ENCODE results near the gene ZNF784. TPM values are rescaled to one million over a fixed set of nuclear protein-coding genes. Genes with fewer than 3 reads are reported as not detected.

ZNF784 gene
- total RNA-seq, 1 donor = 15.1 TPM

Other genes with a start within 250 kb of the ZNF784 start
- gene TMEM190, start 247.7 kb downstream of the ZNF784 start, total RNA-seq = not detected
- 2.7 TPM for gene TMEM238, start 240.3 kb downstream of the ZNF784 start, total RNA-seq
- gene RPL28, start 238.6 kb downstream of the ZNF784 start, total RNA-seq = 2,604 TPM
- gene UBE2S, start 216.8 kb downstream of the ZNF784 start, total RNA-seq = 26.7 TPM
- gene SHISA7, start 181.3 kb downstream of the ZNF784 start, total RNA-seq = under 0.01 TPM
- 63.3 TPM for gene ISOC2, start 162.9 kb downstream of the ZNF784 start, total RNA-seq
- gene C19orf85, start 159.8 kb downstream of the ZNF784 start, total RNA-seq = not detected
- 8.3 TPM for gene ZNF628, start 147.9 kb downstream of the ZNF784 start, total RNA-seq
- 12.7 TPM for gene NAT14, start 139.4 kb downstream of the ZNF784 start, total RNA-seq
- 0.27 TPM for gene SSC5D, start 136.1 kb downstream of the ZNF784 start, total RNA-seq
- under 0.01 TPM for gene SBK2, start 87.4 kb downstream of the ZNF784 start, total RNA-seq
- gene SBK3, start 79.0 kb downstream of the ZNF784 start, total RNA-seq = 0.54 TPM
- 7.0 TPM for gene ZNF579, start 43.7 kb downstream of the ZNF784 start, total RNA-seq
- gene FIZ1, start 25.0 kb downstream of the ZNF784 start, total RNA-seq = 8.6 TPM
- gene ZNF524, start 24.3 kb downstream of the ZNF784 start, total RNA-seq = 21.3 TPM
- 4.0 TPM for gene ZNF865, start 18.9 kb downstream of the ZNF784 start, total RNA-seq
- 13.7 TPM for gene ZNF580, start 16.4 kb upstream of the ZNF784 start, total RNA-seq
- 48.5 TPM for gene ZNF581, start 19.1 kb upstream of the ZNF784 start, total RNA-seq
- gene CCDC106, start 23.6 kb upstream of the ZNF784 start, total RNA-seq = 8.3 TPM
- gene U2AF2, start 30.5 kb upstream of the ZNF784 start, total RNA-seq = 158 TPM
- 18.0 TPM for gene EPN1, start 50.7 kb upstream of the ZNF784 start, total RNA-seq
- not detected for gene NLRP9, start 113.8 kb upstream of the ZNF784 start, total RNA-seq
- under 0.01 TPM for gene RFPL4A, start 134.5 kb upstream of the ZNF784 start, total RNA-seq
- not detected for gene RFPL4AL1, start 144.6 kb upstream of the ZNF784 start, total RNA-seq
- under 0.01 TPM for gene NLRP11, start 207.4 kb upstream of the ZNF784 start, total RNA-seq
- not detected for gene NLRP4, start 212.0 kb upstream of the ZNF784 start, total RNA-seq

Measured in hematopoietic multipotent progenitor cell (in vitro differentiated cells).